Measurements from ENCODE around the gene SPDYE6.

DNA sequence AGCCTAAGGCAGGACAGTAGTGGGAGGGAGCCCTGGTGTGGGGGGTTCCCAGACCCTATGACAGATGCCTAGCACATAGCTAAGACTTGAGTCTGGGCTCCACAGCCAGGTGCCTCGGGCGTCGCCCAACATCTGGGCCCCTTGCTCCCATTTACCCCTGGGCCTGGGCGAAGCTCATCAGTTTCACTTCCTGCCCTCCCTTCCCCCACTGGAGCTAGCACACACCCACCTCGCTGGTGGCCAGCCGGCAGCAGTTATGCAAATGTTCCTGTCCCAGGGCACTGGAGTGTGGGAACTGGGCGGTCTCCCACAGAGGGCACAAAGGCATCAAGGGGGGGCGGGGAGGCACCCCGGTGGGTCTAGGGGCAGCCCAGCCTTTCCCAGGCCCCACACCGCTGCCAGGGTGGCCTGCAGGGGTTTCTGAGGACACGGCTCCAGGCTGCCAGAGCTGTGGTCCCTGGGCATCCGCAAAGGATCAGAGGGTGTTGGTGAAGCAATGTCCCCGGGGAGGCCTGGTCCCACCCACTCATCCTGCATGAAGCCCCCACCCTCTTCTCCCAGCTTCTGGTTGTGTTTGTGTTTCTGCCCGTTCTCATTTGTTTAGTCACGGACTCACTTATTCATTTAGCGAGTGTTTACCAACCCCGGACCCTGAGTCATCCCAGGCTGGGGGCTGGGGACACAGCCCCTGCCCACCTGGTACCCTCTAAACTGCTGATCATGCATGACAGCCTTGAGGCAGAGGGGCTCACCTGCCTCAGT, 49.1 kb downstream of the SPDYE6 start:
- no peak for TF ChIP-seq EZH2 (IDR thresholded peaks at IDR 0.05; ENCODE audit: low read depth)
- TF ChIP-seq, protein P1, sequence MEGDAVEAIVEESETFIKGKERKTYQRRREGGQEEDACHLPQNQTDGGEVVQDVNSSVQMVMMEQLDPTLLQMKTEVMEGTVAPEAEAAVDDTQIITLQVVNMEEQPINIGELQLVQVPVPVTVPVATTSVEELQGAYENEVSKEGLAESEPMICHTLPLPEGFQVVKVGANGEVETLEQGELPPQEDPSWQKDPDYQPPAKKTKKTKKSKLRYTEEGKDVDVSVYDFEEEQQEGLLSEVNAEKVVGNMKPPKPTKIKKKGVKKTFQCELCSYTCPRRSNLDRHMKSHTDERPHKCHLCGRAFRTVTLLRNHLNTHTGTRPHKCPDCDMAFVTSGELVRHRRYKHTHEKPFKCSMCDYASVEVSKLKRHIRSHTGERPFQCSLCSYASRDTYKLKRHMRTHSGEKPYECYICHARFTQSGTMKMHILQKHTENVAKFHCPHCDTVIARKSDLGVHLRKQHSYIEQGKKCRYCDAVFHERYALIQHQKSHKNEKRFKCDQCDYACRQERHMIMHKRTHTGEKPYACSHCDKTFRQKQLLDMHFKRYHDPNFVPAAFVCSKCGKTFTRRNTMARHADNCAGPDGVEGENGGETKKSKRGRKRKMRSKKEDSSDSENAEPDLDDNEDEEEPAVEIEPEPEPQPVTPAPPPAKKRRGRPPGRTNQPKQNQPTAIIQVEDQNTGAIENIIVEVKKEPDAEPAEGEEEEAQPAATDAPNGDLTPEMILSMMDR (conservative IDR thresholded peaks at IDR 0.05): no peak
